RWPE2 (cell line): ENCODE measurements around the gene TSHZ2.
A peak's percentile ranks its signal among the peaks of the same experiment; 100 is the strongest.

Source experiments
- ATAC-seq: fragments of 200-7000 bp; cut with Tn5 transposase; 3 replicates; pipeline ENCODE4 v1.9.1; 2021; ENCODE audit warnings: low read depth
- DNase-seq: peaks from one replicate; pipeline ENCODE4 v3.0.0-alpha.2; 2020; ENCODE audit warnings: low spot score
- H3K27ac ChIP-seq: fragments of 450-650 bp; 2 replicates; pipeline ENCODE4 v1.5.1; 2017; ENCODE audit warnings: mild to moderate bottlenecking; ENCODE audit not compliant: poor library complexity, severe bottlenecking
- H3K27me3 ChIP-seq: fragments of 250-450 bp; sonication (Bioruptor Pico); 2 replicates; pipeline ENCODE4 v1.5.1; 2021; ENCODE audit warnings: mild to moderate bottlenecking, moderate library complexity; ENCODE audit not compliant: insufficient read depth, poor library complexity, severe bottlenecking
- H3K36me3 ChIP-seq: fragments of 250-450 bp; sonication (Bioruptor Pico); 2 replicates; pipeline ENCODE4 v1.5.1; 2020; ENCODE audit warnings: low read depth, mild to moderate bottlenecking, moderate library complexity
- H3K4me1 ChIP-seq: fragments of 250-450 bp; sonication (Bioruptor Pico); 2 replicates; pipeline ENCODE4 v1.5.1; 2021; ENCODE audit warnings: mild to moderate bottlenecking, moderate library complexity; ENCODE audit not compliant: insufficient read depth, poor library complexity, severe bottlenecking
- H3K4me3 ChIP-seq: fragments of 250-450 bp; sonication (Bioruptor Pico); 2 replicates; pipeline ENCODE4 v1.5.1; 2021; ENCODE audit warnings: mild to moderate bottlenecking, moderate library complexity; ENCODE audit not compliant: severe bottlenecking
- H3K9me3 ChIP-seq: fragments of 250-450 bp; sonication (Bioruptor Pico); 2 replicates; pipeline ENCODE4 v1.5.1; 2021; ENCODE audit warnings: mild to moderate bottlenecking, moderate library complexity; ENCODE audit not compliant: severe bottlenecking
- CTCF ChIP-seq: fragments of 450-650 bp; IDR thresholded peaks from one replicate; pipeline ENCODE4 v1.5.1; 2017; ENCODE audit warnings: mild to moderate bottlenecking, moderate library complexity; ENCODE audit not compliant: poor library complexity, severe bottlenecking

The TSHZ2 gene

GRCh38 chr20:53099856-53100255 is 127.7 kb downstream of the TSHZ2 start:
- Histone ChIP-seq H3K27ac (no peak overlapping the region), H3K4me1 (no peaks in the 10 kb centered on the region), H3K36me3 (no peaks in the 10 kb centered on the region), H3K9me3 (no peaks in the 10 kb centered on the region), H3K4me3 (no peak overlapping the region), H3K27me3 (no peaks in the 10 kb centered on the region)
- no peak for TF ChIP-seq CTCF
- DNase-seq (no peak), ATAC-seq (no peak)

GRCh38 chr20:53100476-53100911 is 128.3 kb downstream of the TSHZ2 start:
- Histone ChIP-seq H3K27me3 (no peaks in the 10 kb centered on the region), H3K36me3 (no peaks in the 10 kb centered on the region), H3K27ac (no peak overlapping the region), H3K9me3 (no peaks in the 10 kb centered on the region), H3K4me1 (no peaks in the 10 kb centered on the region), H3K4me3 (no peak overlapping the region)
- TF ChIP-seq CTCF, result no peak
- DNase-seq, result no peak
- ATAC-seq, result peak; percentile 23; the same call in 2 of the 3 replicates

GRCh38 chr20:53101992-53102760 is 130.0 kb downstream of the TSHZ2 start:
- no peaks in the 10 kb centered on the region for H3K4me1 ChIP-seq
- ATAC-seq, result no peak
- no peaks in the 10 kb centered on the region for H3K27me3 ChIP-seq
- TF ChIP-seq CTCF, result no peak
- no peak overlapping the region for H3K4me3 ChIP-seq
- no peaks in the 10 kb centered on the region for H3K9me3 ChIP-seq
- DNase-seq, result no peak
- no peaks in the 10 kb centered on the region for H3K36me3 ChIP-seq
- no peak overlapping the region for H3K27ac ChIP-seq

- no peak for TF ChIP-seq CTCF
- Histone ChIP-seq H3K4me3 (no peak overlapping the region), H3K4me1 (no peaks in the 10 kb centered on the region), H3K36me3 (no peaks in the 10 kb centered on the region), H3K27ac (no peak overlapping the region), H3K9me3 (no peaks in the 10 kb centered on the region), H3K27me3 (no peaks in the 10 kb centered on the region)
- ATAC-seq (no peak), DNase-seq (no peak)
Measured at GRCh38 chr20:53103124-53103523, 131.0 kb downstream of the TSHZ2 start.

- peaks cover 7% of the 10 kb centered on the region for H3K27me3 ChIP-seq
- ATAC-seq, result no peak
- no peak overlapping the region for H3K4me3 ChIP-seq
- H3K4me1 ChIP-seq, result no peaks in the 10 kb centered on the region
- H3K27ac ChIP-seq, result no peak overlapping the region
- no peaks in the 10 kb centered on the region for H3K36me3 ChIP-seq
- no peak for TF ChIP-seq CTCF
- DNase-seq, result no peak
- no peaks in the 10 kb centered on the region for H3K9me3 ChIP-seq
Measured at GRCh38 chr20:53104884-53105283, 132.7 kb downstream of the TSHZ2 start.
